BLaER1 (cell line): ENCODE results near the gene ARSB.

Source experiments
- H3K27ac ChIP-seq: shearing (Covaris generic); formaldehyde crosslinking; 2 replicates; pipeline ENCODE4 v1.8.1; 2022
- H3K27me3 ChIP-seq: shearing (Covaris generic); formaldehyde crosslinking; 2 replicates; pipeline ENCODE4 v1.8.1; 2022
- H3K36me3 ChIP-seq: shearing (Covaris generic); formaldehyde crosslinking; 2 replicates; pipeline ENCODE4 v1.8.1; 2022
- H3K4me1 ChIP-seq: shearing (Covaris generic); formaldehyde crosslinking; 2 replicates; pipeline ENCODE4 v1.8.1; 2022
- H3K4me2 ChIP-seq: shearing (Covaris generic); formaldehyde crosslinking; 2 replicates; pipeline ENCODE4 v1.8.1; 2022
- H3K4me3 ChIP-seq: shearing (Covaris generic); formaldehyde crosslinking; 2 replicates; pipeline ENCODE4 v1.8.1; 2022
- H3K9ac ChIP-seq: shearing (Covaris generic); formaldehyde crosslinking; 2 replicates; pipeline ENCODE4 v1.8.1; 2022
- H3K9me3 ChIP-seq: shearing (Covaris generic); formaldehyde crosslinking; 2 replicates; pipeline ENCODE4 v1.8.1; 2022
- H4K20me1 ChIP-seq: shearing (Covaris generic); formaldehyde crosslinking; 2 replicates; pipeline ENCODE4 v1.8.1; 2022
- Cebpa-rat ChIP-seq: shearing (Covaris generic); IDR thresholded peaks from 2 replicates; pipeline ENCODE4 v1.8.1; 2022

Gene ARSB

GRCh38 chr5:78845470-78845869 is 139.6 kb downstream of the ARSB start:
- Histone ChIP-seq H3K4me3 (no peak overlapping the region), H4K20me1 (no peaks in the 10 kb centered on the region), H3K27me3 (no peaks in the 10 kb centered on the region), H3K4me2 (no peak overlapping the region), H3K4me1 (peaks cover 23% of the 10 kb centered on the region), H3K36me3 (no peaks in the 10 kb centered on the region), H3K9ac (no peak overlapping the region), H3K27ac (no peak overlapping the region), H3K9me3 (peaks cover 7% of the 10 kb centered on the region)
- TF ChIP-seq Cebpa-rat: no peak

DNA sequence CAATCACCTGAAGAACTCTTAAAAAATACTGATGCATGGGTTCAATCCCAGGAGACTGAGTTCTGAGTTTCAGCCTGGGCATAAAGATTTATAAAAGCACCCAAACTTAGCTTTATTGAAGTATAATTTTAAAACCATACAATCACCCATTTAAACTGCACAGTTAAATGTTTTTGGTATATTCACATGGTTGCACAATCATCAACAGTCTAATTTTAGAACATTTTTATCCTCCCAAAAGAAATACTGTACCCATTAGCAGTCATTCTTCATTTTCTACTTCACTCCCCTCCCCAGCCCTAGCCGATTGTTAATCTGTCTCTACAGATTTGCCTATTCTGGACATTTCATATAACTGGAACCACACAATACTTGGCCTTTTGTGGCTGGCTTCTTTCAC is 141.7 kb downstream of the ARSB start:
- Histone ChIP-seq H3K27me3 (no peaks in the 10 kb centered on the region), H3K9ac (no peak overlapping the region), H4K20me1 (no peaks in the 10 kb centered on the region), H3K4me3 (no peak overlapping the region), H3K27ac (no peak overlapping the region), H3K9me3 (peaks cover 7% of the 10 kb centered on the region), H3K4me1 (peaks cover 23% of the 10 kb centered on the region), H3K36me3 (peaks cover 3% of the 10 kb centered on the region; the same call in 1 of the 2 replicates), H3K4me2 (no peak overlapping the region)
- no peak for TF ChIP-seq Cebpa-rat

DNA sequence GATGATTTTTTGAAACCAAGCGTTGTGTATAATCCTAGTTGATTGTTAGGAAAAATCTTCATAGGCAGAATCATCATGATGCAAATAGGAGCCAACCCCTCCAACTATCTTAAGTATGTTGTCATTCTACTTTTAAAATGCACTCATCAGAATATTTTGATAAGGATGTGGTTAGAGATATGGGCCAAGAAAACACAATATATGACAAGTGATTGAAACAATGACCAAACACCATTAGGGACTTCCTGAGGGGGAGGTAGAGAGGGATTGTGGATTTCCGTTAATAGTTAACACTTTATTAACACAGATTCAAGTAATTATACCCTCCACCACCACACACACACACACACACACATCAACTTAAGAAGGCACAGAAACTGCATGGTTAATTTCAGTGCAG is 143.3 kb downstream of the ARSB start:
- no peak overlapping the region for H3K9ac ChIP-seq
- peaks cover 23% of the 10 kb centered on the region for H3K4me1 ChIP-seq
- H4K20me1 ChIP-seq: no peaks in the 10 kb centered on the region
- H3K36me3 ChIP-seq: peaks cover 3% of the 10 kb centered on the region; the same call in 1 of the 2 replicates
- no peaks in the 10 kb centered on the region for H3K27me3 ChIP-seq
- TF ChIP-seq Cebpa-rat: no peak
- H3K4me3 ChIP-seq: no peak overlapping the region
- H3K4me2 ChIP-seq: peak overlapping the region; percentile 62
- peaks cover 7% of the 10 kb centered on the region; the same call in 1 of the 2 replicates for H3K9me3 ChIP-seq
- H3K27ac ChIP-seq: no peak overlapping the region

- Histone ChIP-seq H3K36me3 (peaks cover 3% of the 10 kb centered on the region; the same call in 1 of the 2 replicates), H4K20me1 (no peaks in the 10 kb centered on the region)
- no peak for TF ChIP-seq Cebpa-rat
These were observed 146.4 kb downstream of the ARSB start for GRCh38 chr5:78838753-78839152.

GRCh38 chr5:78837836-78838235 is 147.3 kb downstream of the ARSB start:
- no peak overlapping the region for H3K4me2 ChIP-seq
- no peak overlapping the region for H3K27ac ChIP-seq
- H3K4me3 ChIP-seq: no peak overlapping the region
- no peaks in the 10 kb centered on the region for H4K20me1 ChIP-seq
- no peaks in the 10 kb centered on the region for H3K9me3 ChIP-seq
- no peak overlapping the region for H3K9ac ChIP-seq
- H3K4me1 ChIP-seq: peaks cover 16% of the 10 kb centered on the region
- peaks cover 3% of the 10 kb centered on the region; the same call in 1 of the 2 replicates for H3K36me3 ChIP-seq
- TF ChIP-seq Cebpa-rat: no peak
- H3K27me3 ChIP-seq: no peaks in the 10 kb centered on the region

More at GRCh38 chr5:78838753-78839152, 146.4 kb downstream of the ARSB start:
- H3K9me3 ChIP-seq: 0 out of 2 replicates have a peak, but pooled peaks cover 2% of the 10 kb centered on the region
- no peaks in the 10 kb centered on the region for H3K27me3 ChIP-seq
- H3K4me1 ChIP-seq: peaks cover 23% of the 10 kb centered on the region
- no peak overlapping the region for H3K4me2 ChIP-seq
- no peak overlapping the region for H3K27ac ChIP-seq
- H3K9ac ChIP-seq: no peak overlapping the region
- H3K4me3 ChIP-seq: no peak overlapping the region

DNA sequence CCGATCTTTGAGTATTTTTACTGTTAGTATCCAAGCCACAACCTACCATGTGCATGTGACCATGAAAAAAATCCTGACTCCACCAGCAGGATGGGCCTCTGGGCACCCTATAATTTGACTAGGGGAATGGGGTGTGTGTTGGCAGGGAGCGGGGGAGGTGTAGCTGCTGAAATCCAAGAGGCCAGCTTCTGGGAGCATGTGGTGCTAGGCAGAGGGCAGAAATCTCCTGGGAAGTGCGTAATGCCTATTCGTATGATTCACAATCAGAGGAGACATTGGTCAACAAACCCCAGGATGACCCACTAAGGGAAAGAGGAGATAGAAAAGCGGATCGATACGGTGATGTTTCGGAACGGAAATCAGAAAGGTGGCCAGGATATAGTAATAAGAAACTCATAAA is 149.9 kb downstream of the ARSB start:
- H3K4me3 ChIP-seq: no peak overlapping the region
- no peak overlapping the region for H3K4me2 ChIP-seq
- no peaks in the 10 kb centered on the region for H3K4me1 ChIP-seq
- peaks cover 3% of the 10 kb centered on the region; the same call in 1 of the 2 replicates for H3K36me3 ChIP-seq
- no peak overlapping the region for H3K9ac ChIP-seq
- TF ChIP-seq Cebpa-rat: no peak
- H4K20me1 ChIP-seq: no peaks in the 10 kb centered on the region
- H3K9me3 ChIP-seq: no peaks in the 10 kb centered on the region
- no peaks in the 10 kb centered on the region for H3K27me3 ChIP-seq
- H3K27ac ChIP-seq: no peak overlapping the region

- H3K4me1 ChIP-seq: no peaks in the 10 kb centered on the region
- no peak overlapping the region for H3K4me2 ChIP-seq
- no peaks in the 10 kb centered on the region for H3K27me3 ChIP-seq
- H3K27ac ChIP-seq: no peak overlapping the region
- TF ChIP-seq Cebpa-rat: no peak
- H3K9me3 ChIP-seq: no peaks in the 10 kb centered on the region
- H3K9ac ChIP-seq: no peak overlapping the region
- no peaks in the 10 kb centered on the region for H4K20me1 ChIP-seq
- H3K36me3 ChIP-seq: no peaks in the 10 kb centered on the region
- no peak overlapping the region for H3K4me3 ChIP-seq
These were observed 151.8 kb downstream of the ARSB start for GRCh38 chr5:78833284-78833683.

- H3K27ac ChIP-seq: no peak overlapping the region
- no peak overlapping the region for H3K4me2 ChIP-seq
- no peak overlapping the region for H3K9ac ChIP-seq
- H3K36me3 ChIP-seq: no peaks in the 10 kb centered on the region; the same call in 1 of the 2 replicates
- H3K4me3 ChIP-seq: no peak overlapping the region
- TF ChIP-seq Cebpa-rat: no peak
- no peaks in the 10 kb centered on the region for H4K20me1 ChIP-seq
- H3K4me1 ChIP-seq: peaks cover 10% of the 10 kb centered on the region; the same call in 1 of the 2 replicates
- no peaks in the 10 kb centered on the region for H3K27me3 ChIP-seq
- H3K9me3 ChIP-seq: no peaks in the 10 kb centered on the region
These were observed 154.5 kb downstream of the ARSB start for GRCh38 chr5:78830528-78831046.

DNA sequence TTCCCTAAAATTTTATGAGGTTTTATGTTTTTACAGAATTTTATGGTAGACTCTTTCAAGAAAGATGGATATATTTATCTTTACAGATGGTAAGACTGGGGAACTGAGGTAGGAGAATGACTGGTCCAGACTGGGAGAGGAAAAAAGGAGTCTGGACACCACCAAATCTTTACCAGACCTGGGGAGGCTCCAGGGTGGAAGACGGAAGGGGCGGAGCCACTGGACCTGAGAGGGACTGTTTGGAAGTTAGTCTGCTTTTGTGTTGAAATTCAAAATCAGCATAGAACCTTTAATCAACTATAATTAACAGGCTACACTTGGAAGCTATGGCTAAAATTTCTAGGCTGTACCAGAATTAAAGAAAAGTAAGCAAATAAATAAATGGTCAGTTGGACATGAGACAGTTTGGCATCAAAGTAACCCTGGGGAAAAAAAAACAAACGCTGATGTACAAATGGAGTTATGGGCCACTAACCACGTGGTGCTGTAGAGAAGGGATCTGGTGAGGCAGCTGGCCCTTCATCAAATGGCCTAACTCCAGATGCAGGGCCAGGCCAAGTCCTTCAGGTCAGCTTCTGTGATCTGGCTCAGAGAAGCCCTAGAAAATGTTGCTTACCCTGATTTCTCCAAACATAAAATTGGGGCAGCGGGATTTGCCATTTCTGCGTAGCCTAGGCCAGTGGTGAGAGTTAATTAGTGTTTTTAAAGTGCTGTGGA is 155.1 kb downstream of the ARSB start:
- Histone ChIP-seq H4K20me1 (no peaks in the 10 kb centered on the region), H3K36me3 (no peaks in the 10 kb centered on the region; the same call in 1 of the 2 replicates), H3K27ac (no peak overlapping the region), H3K4me1 (peaks cover 11% of the 10 kb centered on the region; the same call in 1 of the 2 replicates), H3K9ac (no peak overlapping the region), H3K4me3 (no peak overlapping the region), H3K9me3 (no peaks in the 10 kb centered on the region), H3K4me2 (no peak overlapping the region), H3K27me3 (no peaks in the 10 kb centered on the region)
- no peak for TF ChIP-seq Cebpa-rat

GRCh38 chr5:78827725-78828124 is 157.4 kb downstream of the ARSB start:
- no peaks in the 10 kb centered on the region for H3K27me3 ChIP-seq
- TF ChIP-seq Cebpa-rat: no peak
- no peaks in the 10 kb centered on the region; the same call in 1 of the 2 replicates for H3K36me3 ChIP-seq
- H4K20me1 ChIP-seq: no peaks in the 10 kb centered on the region
- H3K27ac ChIP-seq: no peak overlapping the region
- H3K9ac ChIP-seq: no peak overlapping the region
- no peaks in the 10 kb centered on the region for H3K9me3 ChIP-seq
- H3K4me2 ChIP-seq: peak overlapping the region; percentile 7; the same call in 1 of the 2 replicates
- peaks cover 11% of the 10 kb centered on the region; the same call in 1 of the 2 replicates for H3K4me1 ChIP-seq
- no peak overlapping the region for H3K4me3 ChIP-seq
